Measurements from ENCODE around the gene NLRX1.
A peak's percentile ranks its signal among the peaks of the same experiment; 100 is the strongest.
"Not testable (repeated sequence)": the region's sequence is repeated elsewhere in the genome, so short reads cannot be mapped to it uniquely, and the experiment has no call there.

The NLRX1 gene

DNA sequence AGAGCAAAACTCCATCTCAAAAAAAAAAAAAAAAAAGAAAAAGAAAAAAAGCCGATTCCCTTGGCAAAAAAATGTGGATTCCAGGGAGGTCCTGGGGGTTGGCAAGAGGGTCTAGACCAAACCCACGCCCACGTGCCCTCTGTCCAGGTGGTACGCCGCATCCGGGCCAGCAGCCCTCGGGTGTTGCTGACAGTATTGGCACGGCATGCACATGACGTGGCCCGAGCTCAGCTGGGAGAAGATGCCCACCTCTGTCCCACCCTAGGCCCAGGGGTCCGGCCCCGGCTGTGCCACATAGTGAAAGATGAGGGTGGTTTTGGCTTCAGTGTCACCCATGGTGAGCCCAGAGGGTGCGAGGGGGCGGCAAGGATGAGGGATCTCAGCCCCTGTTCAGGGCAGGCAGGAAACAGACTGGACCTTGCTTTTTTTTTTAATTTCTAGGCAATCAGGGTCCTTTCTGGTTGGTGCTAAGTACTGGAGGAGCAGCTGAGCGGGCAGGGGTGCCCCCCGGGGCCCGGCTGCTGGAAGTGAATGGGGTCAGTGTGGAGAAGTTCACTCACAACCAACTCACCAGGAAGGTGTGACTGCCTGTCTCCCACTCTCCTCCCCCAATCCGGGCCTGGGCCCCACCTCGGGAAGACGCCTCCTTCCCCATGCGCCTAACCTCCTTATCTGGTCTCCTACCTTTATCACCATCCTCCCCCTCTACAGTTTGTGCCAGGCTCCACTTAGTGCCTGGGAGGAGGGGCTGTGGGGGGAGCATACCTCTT, 18.8 kb downstream of the NLRX1 start:
- no peak for DNase-seq

DNA sequence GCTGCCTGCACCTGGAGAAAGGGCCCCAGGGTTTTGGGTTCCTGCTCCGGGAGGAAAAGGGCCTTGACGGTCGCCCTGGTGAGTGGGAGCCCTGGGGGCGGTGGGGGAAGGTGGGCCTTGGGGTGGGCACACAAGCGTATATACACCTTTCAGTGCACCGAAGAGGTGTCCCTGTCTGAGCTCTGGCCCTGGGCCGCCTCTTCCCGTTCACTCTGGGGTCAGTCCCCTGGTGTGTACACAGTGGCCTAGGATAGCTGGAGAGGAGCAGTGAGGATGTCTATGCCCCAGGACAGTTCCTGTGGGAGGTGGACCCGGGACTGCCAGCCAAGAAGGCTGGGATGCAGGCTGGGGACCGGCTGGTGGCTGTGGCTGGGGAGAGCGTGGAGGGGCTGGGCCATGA, 19.5 kb downstream of the NLRX1 start:
- DNase-seq: no peak

DNA sequence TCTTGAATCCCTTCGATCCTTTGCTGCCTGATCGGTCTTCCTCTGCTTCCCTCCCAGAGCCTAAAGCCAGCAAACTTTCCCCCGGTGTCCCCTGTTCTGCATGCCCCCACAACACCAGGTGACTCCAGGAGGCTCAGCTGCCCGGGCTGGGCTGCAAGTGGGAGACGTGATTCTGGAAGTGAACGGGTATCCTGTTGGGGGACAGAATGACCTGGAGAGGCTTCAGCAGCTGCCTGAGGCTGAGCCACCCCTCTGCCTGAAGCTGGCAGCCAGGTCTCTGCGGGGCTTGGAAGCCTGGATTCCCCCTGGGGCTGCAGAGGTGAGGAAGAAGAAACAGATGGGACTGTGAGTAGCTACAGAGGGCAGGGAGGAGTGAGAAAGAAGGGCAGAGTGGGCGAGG, 20.4 kb downstream of the NLRX1 start:
- no peak for DNase-seq

DNA sequence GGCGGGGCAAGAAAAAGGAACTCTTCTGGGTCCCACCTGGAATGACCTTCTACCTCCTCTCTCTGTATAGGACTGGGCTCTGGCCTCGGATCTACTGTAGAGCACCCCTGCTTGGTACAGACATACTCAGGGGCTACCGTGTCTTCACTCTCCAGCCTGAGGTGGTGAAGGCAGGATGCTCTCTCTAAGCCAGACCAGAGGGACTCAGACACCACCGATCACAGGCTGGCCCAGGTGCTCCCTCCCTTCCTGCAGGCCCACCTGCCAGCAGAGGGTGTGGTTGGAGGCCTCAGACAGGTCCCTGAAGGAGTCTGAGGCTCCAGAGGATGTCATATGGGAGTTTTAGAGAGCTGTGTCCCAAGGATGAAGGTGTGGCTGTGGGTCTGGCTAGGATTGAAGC, 20.9 kb downstream of the NLRX1 start:
- DNase-seq: no peak

DNA sequence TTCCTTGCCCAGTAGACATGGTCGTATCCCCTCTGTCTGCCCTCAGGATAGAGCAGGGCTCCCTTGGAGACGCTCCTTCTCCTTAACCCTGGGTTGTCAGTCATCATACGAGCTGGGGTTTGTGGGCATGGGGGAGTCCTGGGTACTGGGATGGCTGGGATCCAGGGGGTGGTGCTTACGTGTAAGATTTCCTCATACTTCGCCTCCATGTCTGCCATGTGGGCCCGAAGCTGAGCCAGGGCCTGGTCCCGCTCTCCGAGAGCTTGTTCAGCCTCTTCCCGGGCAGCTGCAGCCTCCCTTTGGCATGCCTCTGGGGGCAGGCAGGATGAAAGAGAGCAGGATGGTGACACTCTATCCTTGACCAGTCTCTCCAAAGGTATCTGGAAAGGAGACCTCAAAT, 22.0 kb downstream of the NLRX1 start:
- no peak for DNase-seq

DNA sequence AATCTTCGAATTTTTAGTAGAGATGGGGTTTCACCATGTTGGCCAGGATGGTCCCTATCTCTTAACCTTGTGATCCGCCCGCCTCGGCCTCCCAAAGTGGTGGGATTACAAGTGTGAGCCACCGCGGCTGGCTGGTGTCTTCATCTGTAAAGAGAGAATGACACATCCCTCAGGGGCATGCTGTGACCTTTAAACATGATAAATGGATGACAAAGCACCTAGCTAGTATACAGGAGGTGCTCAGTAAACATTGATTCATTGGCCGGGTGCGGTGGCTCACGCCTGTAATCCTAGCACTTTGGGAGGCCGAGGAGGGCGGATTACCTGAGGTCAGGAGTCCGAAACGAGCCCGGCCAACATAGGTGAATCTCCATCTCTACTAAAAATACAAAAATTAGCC, 22.7 kb downstream of the NLRX1 start:
- not testable (repeated sequence) for DNase-seq

DNA sequence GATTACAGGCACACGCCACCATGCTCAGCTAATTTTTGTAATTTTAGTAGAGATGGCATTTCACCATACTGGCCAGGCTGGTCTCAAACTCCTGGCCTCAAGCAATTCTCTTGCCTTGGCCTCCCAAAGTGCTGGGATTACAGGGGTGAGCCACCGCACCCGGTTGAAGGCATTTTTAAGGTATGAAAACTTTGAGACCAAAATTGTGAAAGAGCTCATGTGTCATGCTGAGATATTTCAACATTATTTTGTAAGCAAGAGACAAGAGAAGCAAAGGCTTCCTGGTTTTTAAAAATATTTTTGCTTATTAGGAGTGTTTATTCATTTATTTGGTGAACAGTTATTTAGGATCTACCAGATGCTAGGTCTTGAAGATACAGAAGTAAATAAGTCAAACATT, 23.6 kb downstream of the NLRX1 start:
- no peak for DNase-seq

DNA sequence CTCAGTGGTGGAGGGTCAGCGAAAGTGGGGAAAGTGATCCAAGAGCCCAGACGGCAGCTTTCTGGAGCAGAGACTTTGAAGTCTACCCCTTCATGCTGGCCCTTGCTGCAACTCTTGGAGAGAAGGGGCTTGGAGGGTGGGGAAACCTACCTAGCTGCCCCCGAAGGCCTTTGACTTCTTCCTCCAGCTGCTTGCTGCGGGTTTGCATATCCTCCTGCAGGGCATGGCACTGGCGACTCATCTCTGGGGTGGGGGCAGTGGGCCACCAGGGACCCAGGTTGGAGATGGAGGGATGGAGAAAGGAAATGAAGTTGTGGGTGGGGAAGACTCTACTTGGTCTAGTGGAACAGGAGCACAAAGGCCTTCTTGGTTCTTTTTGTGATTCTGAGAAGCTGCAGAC, 24.5 kb downstream of the NLRX1 start:
- no peak for DNase-seq

DNA sequence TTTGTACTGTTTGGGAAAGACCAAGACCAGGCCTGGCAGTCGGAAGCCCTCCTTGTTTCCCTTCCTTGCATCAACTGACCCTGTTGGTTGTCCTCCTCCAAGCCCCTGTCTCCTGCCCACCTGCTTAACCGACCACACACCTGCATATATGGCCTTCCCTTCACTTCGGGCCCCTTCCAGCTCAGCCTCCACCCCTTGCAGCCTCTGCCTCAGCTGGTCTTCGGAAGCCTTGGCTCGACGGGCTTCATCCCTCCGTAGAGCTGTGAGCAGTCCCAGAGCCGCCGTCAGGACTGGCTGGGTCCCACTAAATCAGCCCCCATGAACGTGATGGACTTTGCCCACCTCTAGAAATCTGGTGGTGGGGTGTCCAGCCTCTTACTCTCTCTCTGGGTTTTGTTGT, 25.1 kb downstream of the NLRX1 start:
- DNase-seq: no peak

DNA sequence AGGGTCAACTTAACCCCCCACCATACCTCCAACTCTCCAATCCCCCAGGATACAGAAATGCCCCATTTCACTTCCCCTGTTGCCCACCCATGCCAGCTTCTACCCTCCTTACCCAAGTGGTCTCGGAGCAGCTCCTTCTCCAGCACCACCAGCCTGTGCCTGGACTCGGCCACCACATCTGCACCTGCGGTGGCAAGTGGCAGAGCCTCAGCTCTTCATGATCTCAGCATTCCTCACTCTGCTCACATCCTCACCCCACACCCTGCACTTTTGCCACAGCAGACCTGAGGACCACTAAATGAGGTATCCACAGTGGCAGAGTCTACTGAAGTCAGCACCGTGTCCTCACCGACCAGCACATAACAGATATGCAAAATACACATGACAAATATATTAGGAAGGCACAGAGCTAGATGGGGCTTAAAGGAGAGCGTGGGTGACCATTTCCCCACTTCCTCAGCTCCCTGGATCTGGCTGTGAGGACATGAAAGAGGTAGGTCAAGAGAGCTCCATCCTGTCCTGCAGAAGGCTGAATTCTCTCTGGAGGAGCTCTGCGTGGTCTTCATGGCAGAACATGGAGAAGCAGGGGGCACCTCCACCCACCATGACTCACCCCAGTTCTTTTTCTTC, 26.4 kb downstream of the NLRX1 start:
- no peak for DNase-seq

DNA sequence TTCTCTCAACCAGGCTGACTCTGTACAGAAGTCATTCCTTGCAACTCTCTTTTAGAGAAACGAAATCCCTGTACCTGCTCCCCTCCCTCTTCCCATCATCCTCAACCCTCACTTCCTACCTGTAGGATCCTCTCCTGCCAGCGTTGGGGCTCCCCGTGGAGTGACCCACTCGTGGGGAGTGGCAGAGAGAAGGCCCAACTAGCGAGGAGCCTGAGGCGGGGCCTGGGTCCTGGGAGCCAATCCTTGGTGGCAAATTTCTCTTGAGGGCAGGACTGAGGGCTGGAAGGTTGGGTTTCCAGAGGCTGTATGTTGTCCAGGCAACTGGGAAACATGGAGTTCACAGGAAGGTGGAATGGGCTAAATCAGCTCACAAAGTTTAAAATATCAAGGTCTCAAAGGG, 27.2 kb downstream of the NLRX1 start:
- no peak for DNase-seq

DNA sequence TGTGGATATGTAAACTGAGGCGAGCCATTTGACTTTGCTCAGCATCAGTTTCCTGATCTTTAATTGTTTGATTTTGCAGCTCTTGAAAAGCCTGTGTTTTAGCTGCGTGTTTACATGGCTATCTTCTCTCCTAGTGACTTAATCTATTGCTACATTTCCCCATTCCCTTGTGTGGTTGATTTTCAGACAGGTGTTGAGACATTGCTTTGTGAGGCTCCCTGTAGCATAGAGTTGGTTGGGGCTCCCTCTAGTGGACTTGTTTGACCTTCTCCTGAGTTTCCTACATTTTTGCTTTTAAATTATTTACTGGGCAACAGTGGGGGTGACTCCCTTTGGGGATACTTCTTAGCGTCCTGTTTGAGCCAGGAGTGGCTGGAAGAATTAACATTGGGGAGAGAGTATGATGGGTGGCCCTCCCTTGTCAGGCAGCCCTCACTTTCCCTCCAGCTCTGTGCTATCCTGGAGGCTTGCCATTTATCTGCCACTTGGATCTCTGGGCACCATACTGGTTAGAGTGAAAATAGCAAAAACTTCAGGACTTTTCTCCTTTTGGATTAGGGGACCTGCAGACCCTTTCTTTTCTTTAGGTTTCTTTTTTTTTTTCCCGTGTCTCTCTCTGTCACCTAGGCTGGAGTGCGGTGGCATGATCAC, 28.4 kb downstream of the NLRX1 start:
- DNase-seq: peak; percentile 84

DNA sequence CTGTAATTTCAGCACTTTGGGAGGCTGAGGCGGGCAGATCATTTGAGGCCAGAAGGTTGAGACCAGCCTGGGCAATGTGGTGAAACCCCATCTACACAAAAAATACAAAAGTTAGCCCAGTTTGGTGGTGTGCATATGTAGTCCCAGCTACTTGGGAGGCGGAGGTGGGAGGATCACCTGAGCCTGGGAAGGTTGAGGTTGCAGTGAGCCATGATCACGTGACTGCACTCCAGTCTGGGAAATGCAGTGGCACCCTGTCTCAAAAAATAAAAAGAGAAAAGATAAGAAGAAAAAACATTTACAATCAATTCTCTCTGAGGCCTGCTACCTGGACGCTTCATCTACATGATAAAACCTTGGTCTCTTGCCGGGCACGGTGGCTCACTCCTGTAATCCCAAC, 30.4 kb downstream of the NLRX1 start:
- no peak for DNase-seq

DNA sequence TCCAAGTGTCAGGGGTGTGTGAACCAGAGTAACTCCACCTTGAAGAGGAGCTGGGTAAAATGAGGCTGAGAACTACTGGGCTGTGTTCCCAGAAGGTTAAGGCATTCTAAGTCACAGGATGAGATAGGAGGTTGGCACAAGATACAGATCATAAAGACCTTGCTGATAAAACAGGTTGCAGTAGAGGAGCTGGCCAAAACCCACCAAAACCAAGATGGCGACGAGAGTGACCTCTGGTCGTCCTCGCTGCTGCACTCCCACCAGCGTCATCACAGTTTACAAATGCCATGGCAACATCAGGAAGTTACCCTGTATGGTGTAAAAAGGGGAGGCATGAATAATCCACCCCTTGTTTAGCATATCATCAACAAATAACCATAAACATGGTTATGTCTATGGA, 32.7 kb downstream of the NLRX1 start:
- not testable (repeated sequence) for DNase-seq

DNA sequence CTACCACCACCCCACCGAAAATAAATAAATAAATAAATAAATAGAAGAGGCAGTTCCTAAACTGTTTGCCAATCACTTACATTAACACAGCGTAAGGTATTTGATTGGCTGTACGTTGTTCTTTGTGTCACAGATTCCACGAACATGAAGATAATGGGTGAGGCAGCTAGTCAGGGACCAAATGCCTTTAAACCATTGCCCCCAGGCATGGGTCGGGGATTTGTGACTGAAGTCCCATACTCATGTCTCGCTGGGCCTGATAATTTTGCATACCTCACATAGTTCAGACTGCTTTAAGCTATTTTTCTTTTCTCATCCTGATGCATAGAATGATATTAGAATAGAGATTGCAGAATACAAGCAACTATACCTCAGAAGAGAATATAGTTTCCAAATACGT, 34.0 kb downstream of the NLRX1 start:
- DNase-seq: no peak

DNA sequence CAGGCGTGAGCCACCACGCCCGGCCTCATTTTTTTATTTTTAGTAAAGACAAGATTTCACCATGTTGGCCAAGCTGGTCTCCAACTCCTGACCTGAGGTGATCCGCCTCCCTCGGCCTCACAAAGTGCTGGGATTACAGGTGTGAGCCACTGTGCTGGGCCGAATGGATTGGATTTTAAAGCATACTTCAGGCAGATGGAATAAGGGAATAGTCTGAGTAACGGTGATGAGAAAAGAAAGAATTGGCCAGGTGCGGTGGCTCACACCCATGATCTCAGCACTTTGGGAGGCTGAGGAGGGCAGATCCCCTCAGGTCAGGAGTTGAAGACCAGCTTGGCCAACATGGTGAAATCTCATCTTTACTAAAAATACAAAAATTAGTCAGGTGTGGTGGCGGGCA, 35.5 kb downstream of the NLRX1 start:
- no peak for DNase-seq

DNA sequence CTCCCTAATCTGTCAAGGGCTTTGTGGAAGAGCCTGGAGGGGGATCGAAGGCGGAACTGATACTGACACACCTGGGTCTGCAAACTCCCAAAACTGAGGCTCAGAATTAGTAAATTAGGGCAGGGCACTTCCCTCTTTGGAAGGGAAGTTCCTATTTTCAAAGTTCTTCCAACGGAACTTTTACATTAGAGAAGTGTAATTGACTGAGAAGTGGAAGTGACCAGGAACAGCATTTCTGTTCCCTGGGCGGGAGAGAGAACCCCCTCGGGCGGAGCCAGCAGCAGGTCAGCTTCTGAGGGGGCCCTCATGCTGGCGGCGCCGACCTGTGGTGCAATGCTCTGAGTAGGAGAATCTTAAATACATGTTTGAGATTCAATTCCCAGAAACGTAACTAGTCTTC, 36.6 kb downstream of the NLRX1 start:
- no peak for DNase-seq

DNA sequence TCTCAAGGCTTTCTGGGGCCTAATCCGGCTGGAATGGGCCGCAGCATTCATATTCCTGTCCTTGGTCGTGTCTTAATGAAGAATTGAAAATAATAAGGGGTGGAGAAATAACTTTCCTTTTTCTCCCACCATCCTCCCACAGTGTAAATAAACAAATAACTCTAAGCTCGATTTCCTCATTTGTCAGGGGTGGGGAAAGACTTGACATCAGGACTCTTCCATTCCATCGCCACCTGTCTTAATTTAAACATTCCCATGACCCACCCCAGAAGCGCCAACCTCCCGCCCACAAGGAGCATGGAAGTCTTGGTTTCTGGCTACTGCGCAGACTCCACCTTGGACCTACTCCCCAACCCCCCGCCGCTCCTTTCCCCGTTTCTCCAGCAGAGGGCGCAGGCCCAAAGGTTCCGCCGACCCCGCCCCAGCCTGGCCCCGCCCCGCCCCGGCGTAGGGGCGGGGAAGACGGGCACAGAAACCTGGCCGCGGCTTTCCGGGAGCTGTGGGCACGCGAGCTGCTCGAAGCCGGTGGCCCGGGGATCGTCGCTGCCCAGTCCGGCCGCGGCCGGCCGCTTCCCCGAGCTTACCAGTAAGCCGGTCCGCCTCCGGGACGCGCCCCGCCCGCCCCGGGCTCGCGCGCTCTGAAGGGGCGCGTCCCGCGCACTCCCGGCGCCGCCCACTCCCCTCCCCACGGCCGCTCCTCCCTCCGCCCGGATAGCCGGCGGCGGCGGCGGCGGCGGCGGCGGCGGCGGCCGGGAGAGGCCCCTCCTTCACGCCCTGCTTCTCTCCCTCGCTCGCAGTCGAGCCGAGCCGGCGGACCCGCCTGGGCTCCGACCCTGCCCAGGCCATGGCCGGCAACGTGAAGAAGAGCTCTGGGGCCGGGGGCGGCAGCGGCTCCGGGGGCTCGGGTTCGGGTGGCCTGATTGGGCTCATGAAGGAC, 37.3 kb downstream of the NLRX1 start, which contains the start of gene CBL:
Gene CBL (plus strand): TSS at position 766 of the 937 bp plus-strand sequence. CDS start 79 bp downstream, at position 845.
- peak; percentile 95 for DNase-seq

DNA sequence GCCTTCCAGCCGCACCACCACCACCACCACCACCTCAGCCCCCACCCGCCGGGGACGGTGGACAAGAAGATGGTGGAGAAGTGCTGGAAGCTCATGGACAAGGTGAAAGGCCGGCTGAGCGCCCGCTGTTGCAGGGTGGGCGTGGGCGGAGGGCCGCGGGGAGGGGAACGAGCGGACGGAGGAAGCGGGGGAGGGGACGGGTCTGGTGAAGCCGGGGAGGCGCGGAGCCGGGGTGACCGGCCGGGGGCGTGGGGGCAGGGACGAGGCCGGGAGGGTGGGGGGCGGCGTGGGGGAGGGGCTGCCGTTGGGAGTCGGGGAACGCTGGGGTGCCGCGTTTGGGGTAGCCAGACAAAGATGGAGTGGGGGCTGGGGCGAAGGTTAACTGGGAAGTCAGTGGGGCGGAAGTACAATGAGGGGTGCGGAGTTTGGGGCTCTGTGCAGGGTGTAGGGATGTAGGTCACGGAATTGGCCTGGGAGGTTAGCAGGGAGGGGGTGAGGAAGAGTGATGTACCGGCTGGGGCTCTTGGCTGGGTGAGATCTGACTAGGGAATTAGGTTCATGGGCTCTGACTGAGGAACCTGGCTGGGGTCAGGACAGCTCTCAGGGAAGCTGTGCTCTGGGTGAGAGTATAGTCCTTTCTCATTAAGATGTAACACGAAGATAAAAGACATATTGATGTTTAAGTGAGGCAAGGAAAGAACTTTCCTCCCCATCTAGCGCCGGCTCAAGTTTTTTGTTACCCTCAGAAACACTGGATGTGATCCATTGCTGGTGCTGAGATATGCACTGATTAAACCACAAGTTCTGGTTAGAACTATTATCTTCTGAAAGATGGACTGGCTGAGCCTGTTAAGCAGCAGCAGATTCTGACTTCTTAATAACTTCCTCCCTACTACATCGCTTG, 38.2 kb downstream of the NLRX1 start:
- DNase-seq: peak; percentile 51

DNA sequence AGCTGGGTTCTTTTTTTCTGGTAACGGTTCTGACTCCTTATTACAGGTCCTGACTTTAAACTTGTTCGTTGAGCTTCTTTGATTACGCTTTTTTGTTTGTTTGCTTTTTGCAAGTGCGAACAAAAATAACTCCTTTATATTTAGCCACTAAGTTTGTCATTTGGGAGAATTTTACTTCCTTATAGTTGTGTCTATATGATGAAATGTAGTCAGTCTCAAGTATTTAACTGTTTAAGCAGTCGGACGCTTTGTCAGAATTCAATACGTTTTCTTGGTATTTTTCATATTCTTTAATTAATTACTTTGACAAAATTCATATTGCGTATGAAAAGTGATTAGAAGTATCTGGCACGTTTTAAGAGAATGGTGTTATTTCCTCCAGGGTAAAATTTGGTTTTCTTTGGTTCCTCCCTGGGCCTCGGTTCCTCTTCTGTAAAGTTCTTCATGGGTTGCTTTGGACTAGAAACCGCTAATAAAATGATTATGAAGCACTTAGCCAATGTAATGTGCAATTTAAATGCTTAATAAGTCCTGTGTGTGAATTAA, 39.0 kb downstream of the NLRX1 start:
- DNase-seq: no peak

DNA sequence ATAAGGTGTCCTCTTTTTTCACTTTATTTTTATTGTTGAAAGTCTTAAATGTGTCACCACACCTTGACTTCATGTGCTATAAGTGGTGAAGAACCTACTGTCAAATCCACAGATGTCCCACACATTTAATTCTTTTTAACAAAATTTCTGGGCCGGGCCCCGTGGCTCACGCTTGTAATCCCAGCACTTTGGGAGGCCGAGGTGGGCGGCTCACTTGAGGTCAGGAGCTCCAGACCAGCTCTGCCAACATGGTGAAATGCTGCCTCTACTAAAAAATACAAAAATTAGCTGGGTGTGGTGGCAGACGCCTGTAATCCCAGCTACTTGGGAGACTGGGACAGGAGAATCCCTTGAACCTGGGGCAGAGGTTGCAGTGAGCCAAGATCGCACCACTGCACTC, 40.7 kb downstream of the NLRX1 start:
- DNase-seq: no peak

DNA sequence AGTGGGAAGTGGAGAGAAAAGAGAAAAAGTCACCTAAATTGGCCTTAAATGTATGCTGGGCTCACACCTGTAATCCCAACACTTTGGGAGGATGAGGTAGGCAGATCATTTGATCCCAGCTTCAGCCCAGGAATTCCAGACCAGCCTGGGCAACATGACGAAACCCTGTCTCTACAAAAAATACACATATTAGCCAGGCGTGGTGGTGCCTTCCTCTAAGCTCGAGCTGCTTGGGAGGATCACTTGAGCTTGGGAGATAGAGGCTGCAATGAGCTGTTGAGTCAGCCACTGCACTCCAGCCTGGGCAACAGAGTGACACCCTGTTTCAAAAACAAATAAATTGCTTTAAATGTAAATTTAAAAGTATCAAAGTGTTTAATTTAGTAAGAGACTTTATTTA, 41.5 kb downstream of the NLRX1 start:
- DNase-seq: no peak
